ENCODE data around the gene GPR137B. TPM values are rescaled to one million over a fixed set of nuclear protein-coding genes. Genes with fewer than 3 reads are reported as not detected.

The GPR137B gene
- total and polyA plus RNA-seq, 2 of the 4 experiments (the other 2 are of a cell fraction), result 4.5 to 12.3 TPM

- Histone ChIP-seq H3K27ac (ENCODE audit: insufficient read depth, low read length) (no peak overlapping the region), H3K36me3 (ENCODE audit: control insufficient read depth, insufficient read depth, low read length) (no peaks in the 10 kb centered on the region), H4K20me1 (ENCODE audit: insufficient read depth, low read length) (no peaks in the 10 kb centered on the region; the same call in 1 of the 2 replicates), H3K18ac (ENCODE audit: low read depth, low read length) (no peak overlapping the region), H3K9me3 (ENCODE audit: control insufficient read depth, insufficient read depth, low read length) (no peaks in the 10 kb centered on the region), H2BK5ac (ENCODE audit: low read depth, low read length, poor library complexity, severe bottlenecking) (no peak overlapping the region), H4K91ac (ENCODE audit: insufficient read depth, low read depth, low read length) (no peak overlapping the region), H3K9ac (ENCODE audit: low read depth, low read length) (no peak overlapping the region), H2AK9ac (replicated peaks; ENCODE audit: low read depth, low read length, poor library complexity) (no peak overlapping the region), H2AFZ (replicated peaks; ENCODE audit: low read length, poor library complexity) (no peak overlapping the region), H3K9me1 (ENCODE audit: insufficient read depth, low read length) (no peaks in the 10 kb centered on the region), H3K4me1 (ENCODE audit: control insufficient read depth, insufficient read depth, low read length) (peaks cover 2% of the 10 kb centered on the region; the same call in 1 of the 2 replicates), H3K4me3 (ENCODE audit: insufficient read depth, low read depth, low read length) (no peak overlapping the region), H3K56ac (ENCODE audit: extremely low read depth, insufficient read depth, low read length) (no peak overlapping the region), H2BK20ac (ENCODE audit: low read depth, low read length) (no peak overlapping the region), H3K79me1 (ENCODE audit: low read depth in 1 of 2, low read length in 2 of 2) (no peaks in the 10 kb centered on the region), H2BK15ac (ENCODE audit: low read depth, low read length) (no peak overlapping the region), H4K8ac (ENCODE audit: low read depth in 2 of 2, low read length in 2 of 2) (no peak overlapping the region), H3K14ac (replicated peaks; ENCODE audit: low read depth, low read length) (no peak overlapping the region), H4K5ac (ENCODE audit: low read depth, low read length) (no peak overlapping the region), H2BK120ac (ENCODE audit: low read depth, low read length) (no peak overlapping the region), H3K4ac (ENCODE audit: low read depth, low read length) (no peak overlapping the region), H3K4me2 (ENCODE audit: low read depth, low read length) (no peak overlapping the region), H3K23ac (ENCODE audit: low read depth, low read length) (no peak overlapping the region), H2AK5ac (ENCODE audit: low read depth, low read length) (no peak overlapping the region), H3K27me3 (ENCODE audit: control insufficient read depth, insufficient read depth, low read length) (peaks cover 7% of the 10 kb centered on the region)
- no TSS peak for BruUV-seq (replicated peaks)
- no peak for TF ChIP-seq RFX5 (IDR thresholded peaks at IDR 0.05; ENCODE audit: low read depth, low read length)
- TF ChIP-seq CHD1 (IDR thresholded peaks at IDR 0.05; ENCODE audit: low read depth, low read length), result no peak
- TF ChIP-seq USF2 (IDR thresholded peaks at IDR 0.05; ENCODE audit: low read depth, low read length), result no peak
- no peak for TF ChIP-seq RCOR1 (IDR thresholded peaks at IDR 0.05; ENCODE audit: insufficient replicate concordance, low read length)
- no peak for TF ChIP-seq SMC3 (IDR thresholded peaks at IDR 0.05; ENCODE audit: low read depth, low read length)
- no peak for TF ChIP-seq MAFK (IDR thresholded peaks at IDR 0.05; ENCODE audit: low read depth, low read length)
- in situ Hi-C loops (cut with MboI; ENCODE audit: low sequenced_read_pairs), result loop anchor here (10.0 to 25.0 kb wide), 2 partner anchors 1285 to 1462 kb away; no protein-coding TSS in a partner anchor
- DNase-seq (no peak), ATAC-seq (ENCODE audit: low read depth) (no peak)
- dilution Hi-C loops (cut with HindIII; ENCODE audit: low sequenced_read_pairs, unreplicated experiment), result no loop called here
- ChIA-PET POLR2A (ENCODE audit: unreplicated experiment) (no interaction called here), CTCF (no interaction called here)
- WGBS, 2 experiments (ENCODE audit: extremely low coverage in 2 of 2, insufficient read length in 1 of 2), result no CpG with 5 or more reads among the region's 11 CpGs
- intact Hi-C loops (cut with micrococcal nuclease), result loop anchor here (1.0 to 10.0 kb wide), 3 partner anchors 766 to 1705 kb away; no protein-coding TSS in a partner anchor
These were observed 39.7 kb upstream of the GPR137B start for GRCh38 chr1:236102611-236103010.
